PFSK-1 (cell line): ENCODE measurements around the gene MDN1.

Experiments
- FOXP2 ChIP-seq: optimal IDR thresholded peaks from 2 replicates; pipeline ENCODE3; 2011; ENCODE audit warnings: borderline replicate concordance, control low read depth, inconsistent platforms; ENCODE audit not compliant: insufficient read depth; ENCODE audit errors: extremely low read length, extremely low read depth
- POLR2AphosphoS5 ChIP-seq: IDR thresholded peaks from 2 replicates; pipeline ENCODE4 v1.6.1; 2012; ENCODE audit warnings: low read depth, mild to moderate bottlenecking, control low read depth, low read length, moderate library complexity
- SIN3A ChIP-seq: IDR thresholded peaks from 2 replicates; pipeline ENCODE4 v1.6.1; 2012; ENCODE audit warnings: mild to moderate bottlenecking, low read length, moderate library complexity, borderline replicate concordance; ENCODE audit not compliant: insufficient read depth
- TAF1 ChIP-seq: IDR thresholded peaks from 2 replicates; pipeline ENCODE4 v1.6.1; 2012; ENCODE audit warnings: low read length, control low read depth, borderline replicate concordance; ENCODE audit not compliant: insufficient read depth
- TF ChIP-seq, protein P1 (sequence below), 2 experiments: IDR thresholded peaks; 2 replicates each; pipeline versions ENCODE4 v1.6.1 to v1.8.0; 2011 to 2012; ENCODE audit warnings: low read depth in 2 of 2, low read length in 2 of 2, control low read depth in 1 of 2, inconsistent platforms in 1 of 2, mild to moderate bottlenecking in 1 of 2, moderate library complexity in 1 of 2; ENCODE audit not compliant: insufficient read depth in 1 of 2

Gene MDN1

DNA sequence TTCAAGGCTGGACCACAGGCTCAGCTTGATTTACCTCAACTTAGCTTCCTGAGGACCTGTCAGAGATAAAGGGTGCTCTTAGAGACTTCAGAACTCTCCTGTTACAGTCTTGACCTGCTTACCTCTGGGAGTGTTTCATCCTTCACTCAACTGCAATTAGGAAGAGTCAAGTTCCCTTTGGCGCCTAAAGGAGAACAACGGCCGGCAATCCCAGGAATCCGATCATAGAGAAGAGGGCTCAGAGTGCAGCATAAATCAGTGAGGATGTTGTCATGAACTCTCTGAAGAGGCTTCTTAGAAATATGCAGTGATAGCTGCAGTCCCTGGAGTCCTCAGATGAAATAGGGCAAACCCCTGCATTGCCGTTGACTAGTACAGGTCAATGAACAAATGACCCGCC is 217.4 kb downstream of the MDN1 start:
- TF ChIP-seq TAF1 (no peak), SIN3A (no peak), POLR2AphosphoS5 (no peak), FOXP2 (no peak)
- TF ChIP-seq, protein P1, sequence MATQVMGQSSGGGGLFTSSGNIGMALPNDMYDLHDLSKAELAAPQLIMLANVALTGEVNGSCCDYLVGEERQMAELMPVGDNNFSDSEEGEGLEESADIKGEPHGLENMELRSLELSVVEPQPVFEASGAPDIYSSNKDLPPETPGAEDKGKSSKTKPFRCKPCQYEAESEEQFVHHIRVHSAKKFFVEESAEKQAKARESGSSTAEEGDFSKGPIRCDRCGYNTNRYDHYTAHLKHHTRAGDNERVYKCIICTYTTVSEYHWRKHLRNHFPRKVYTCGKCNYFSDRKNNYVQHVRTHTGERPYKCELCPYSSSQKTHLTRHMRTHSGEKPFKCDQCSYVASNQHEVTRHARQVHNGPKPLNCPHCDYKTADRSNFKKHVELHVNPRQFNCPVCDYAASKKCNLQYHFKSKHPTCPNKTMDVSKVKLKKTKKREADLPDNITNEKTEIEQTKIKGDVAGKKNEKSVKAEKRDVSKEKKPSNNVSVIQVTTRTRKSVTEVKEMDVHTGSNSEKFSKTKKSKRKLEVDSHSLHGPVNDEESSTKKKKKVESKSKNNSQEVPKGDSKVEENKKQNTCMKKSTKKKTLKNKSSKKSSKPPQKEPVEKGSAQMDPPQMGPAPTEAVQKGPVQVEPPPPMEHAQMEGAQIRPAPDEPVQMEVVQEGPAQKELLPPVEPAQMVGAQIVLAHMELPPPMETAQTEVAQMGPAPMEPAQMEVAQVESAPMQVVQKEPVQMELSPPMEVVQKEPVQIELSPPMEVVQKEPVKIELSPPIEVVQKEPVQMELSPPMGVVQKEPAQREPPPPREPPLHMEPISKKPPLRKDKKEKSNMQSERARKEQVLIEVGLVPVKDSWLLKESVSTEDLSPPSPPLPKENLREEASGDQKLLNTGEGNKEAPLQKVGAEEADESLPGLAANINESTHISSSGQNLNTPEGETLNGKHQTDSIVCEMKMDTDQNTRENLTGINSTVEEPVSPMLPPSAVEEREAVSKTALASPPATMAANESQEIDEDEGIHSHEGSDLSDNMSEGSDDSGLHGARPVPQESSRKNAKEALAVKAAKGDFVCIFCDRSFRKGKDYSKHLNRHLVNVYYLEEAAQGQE (IDR thresholded peaks at IDR 0.05; ENCODE audit: insufficient read depth in 1 of 2, low read depth in 2 of 2, low read length in 2 of 2): no peak

DNA sequence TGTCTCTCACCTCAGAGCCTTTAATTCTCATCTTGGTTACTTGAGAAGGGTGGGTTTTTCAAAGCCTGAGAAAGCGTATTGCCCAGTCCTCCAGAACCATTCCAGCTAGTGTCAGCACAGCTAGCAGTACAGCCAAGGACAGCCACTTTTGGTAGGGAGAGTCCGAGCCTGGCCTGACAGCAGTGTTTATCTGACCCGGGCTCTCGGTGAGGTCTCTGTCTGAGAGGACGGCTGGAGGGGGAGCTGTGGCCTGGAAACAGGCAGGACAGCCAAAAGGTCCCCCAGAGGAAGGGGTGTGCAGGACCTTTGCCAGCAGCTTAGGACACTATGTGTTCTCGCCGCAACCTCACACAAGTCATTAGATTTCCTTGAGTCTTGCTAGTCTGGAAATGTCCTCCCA is 219.9 kb downstream of the MDN1 start:
- no peak for TF ChIP-seq SIN3A
- no peak for TF ChIP-seq TAF1
- no peak for TF ChIP-seq FOXP2
- TF ChIP-seq, protein P1 (IDR thresholded peaks at IDR 0.05; ENCODE audit: insufficient read depth in 1 of 2, low read depth in 2 of 2, low read length in 2 of 2): no peak
- TF ChIP-seq POLR2AphosphoS5: no peak

DNA sequence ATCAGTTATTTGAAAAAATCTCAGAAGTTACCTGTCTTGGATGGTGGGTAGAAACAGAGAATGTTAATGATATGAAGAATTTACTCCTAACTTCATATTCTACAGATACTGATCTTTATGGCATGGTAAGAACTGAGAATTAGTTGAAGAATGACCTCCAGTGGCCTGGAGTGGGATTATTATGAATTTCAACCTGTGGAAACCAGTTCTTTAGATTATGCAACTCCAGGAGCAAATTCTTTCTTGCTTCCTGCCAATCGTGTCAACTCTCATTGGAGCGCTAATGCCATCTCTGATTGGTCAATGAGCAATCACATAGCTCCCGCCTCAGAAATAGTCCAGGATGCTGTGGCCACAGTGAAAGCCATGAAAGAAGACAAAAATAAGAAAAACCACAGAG is 221.6 kb downstream of the MDN1 start:
- TF ChIP-seq FOXP2 (no peak), TAF1 (no peak), POLR2AphosphoS5 (no peak)

DNA sequence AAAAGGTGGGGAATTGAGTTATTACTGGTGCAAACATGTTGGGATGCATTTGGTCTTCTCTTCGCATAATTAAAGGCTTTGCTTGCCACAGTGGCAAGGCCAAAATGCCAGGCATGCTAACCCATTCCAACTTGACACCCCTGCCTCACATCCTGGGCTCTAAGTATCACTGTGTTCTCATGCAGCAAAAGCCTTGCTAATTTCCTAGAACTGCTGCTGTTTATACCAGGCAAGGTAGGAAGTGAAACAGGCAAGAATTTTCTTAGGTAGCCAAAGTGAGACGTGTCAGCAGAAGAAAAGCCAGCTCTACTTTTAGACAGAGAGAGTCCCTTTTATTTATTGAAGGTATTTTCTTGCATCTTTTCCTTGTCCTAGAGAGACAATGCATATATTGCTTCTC is 222.2 kb downstream of the MDN1 start:
- TF ChIP-seq FOXP2: no peak
- TF ChIP-seq TAF1: no peak
- no peak for TF ChIP-seq POLR2AphosphoS5
- TF ChIP-seq, protein P1 (IDR thresholded peaks at IDR 0.05; ENCODE audit: insufficient read depth in 1 of 2, low read depth in 2 of 2, low read length in 2 of 2): no peak
- TF ChIP-seq SIN3A: no peak

DNA sequence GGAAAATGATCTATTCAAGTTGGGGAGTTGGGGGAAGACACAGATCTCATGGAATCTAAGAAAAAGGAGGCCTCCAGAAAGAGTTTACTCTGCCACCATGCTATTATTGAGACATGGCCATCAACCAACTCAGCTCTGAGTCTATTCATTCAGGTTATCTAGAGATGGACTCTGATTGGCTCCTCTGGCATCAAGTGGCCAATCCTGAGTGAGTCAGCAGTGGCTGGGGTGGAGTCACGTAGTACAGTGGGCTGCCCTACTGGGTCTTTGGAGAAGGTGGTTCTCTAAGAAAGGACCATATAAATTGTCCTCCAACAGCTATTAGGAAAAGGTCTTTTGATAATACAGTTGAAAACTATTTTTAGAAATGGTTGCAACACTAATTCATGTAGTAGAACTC is 223.1 kb downstream of the MDN1 start:
- TF ChIP-seq TAF1: no peak
- no peak for TF ChIP-seq FOXP2

DNA sequence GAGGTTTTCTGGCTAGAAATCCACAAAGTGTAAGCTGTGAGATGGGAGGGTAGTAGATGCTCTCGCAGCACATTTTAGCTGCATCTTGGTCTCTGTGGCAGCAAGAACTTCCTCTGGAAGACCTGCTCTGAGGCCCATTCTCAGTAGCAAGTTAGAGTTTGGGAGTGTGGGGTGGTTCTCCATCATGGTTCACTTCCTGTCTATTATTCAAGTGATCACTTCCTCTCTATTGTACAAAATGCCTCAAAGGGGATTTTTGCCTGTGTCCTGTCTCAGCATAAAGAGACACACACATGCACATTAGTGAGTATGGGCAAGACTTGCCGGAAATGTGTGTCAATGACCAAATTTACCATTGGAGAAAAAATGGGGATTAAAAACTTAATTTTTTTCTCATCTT is 223.5 kb downstream of the MDN1 start:
- TF ChIP-seq SIN3A (no peak), POLR2AphosphoS5 (no peak), FOXP2 (no peak)
